Measurements from ENCODE around the gene WWOX.

- no peak for TF ChIP-seq POLR2A (IDR thresholded peaks at IDR 0.05; ENCODE audit: extremely low read depth, insufficient read length)
- no peak for TF ChIP-seq CTCF (IDR thresholded peaks at IDR 0.05; ENCODE audit: low read depth, low read length)
- TF ChIP-seq MYC (IDR thresholded peaks at IDR 0.05; ENCODE audit: low read depth, low read length) = no peak
- no peak for TF ChIP-seq MAX (IDR thresholded peaks at IDR 0.05; ENCODE audit: low read depth, low read length)
These were observed 402.3 kb downstream of the WWOX start for GRCh38 chr16:78501744-78502143.

Measured in NB4 (cell line).